Mesenchymal stem cell (in vitro differentiated cells and primary cell): ENCODE data around the gene CFAP299.

ENCODE experiments used
- DNase-seq: peaks from one replicate; pipeline ENCODE4 v3.0.0-alpha.2; 2013
- H2AFZ ChIP-seq: one replicate; pipeline ENCODE4 v1.6.1; 2013; ENCODE audit warnings: low read depth, mild to moderate bottlenecking, control low read depth, inconsistent platforms, low read length, moderate library complexity
- H2AK5ac ChIP-seq: 2 replicates; pipeline ENCODE4 v1.6.1; 2013; ENCODE audit warnings: low read length, moderate library complexity, mild to moderate bottlenecking, inconsistent platforms; ENCODE audit not compliant: severe bottlenecking
- H2BK120ac ChIP-seq: one replicate; pipeline ENCODE4 v1.6.1; 2013; ENCODE audit warnings: low read depth, mild to moderate bottlenecking, inconsistent platforms, low read length, moderate library complexity
- H2BK12ac ChIP-seq, 2 experiments: one replicate each; pipeline ENCODE4 v1.6.1; 2013; ENCODE audit warnings: inconsistent platforms in 2 of 2, low read length in 2 of 2, mild to moderate bottlenecking in 2 of 2, moderate library complexity in 2 of 2, control low read depth in 1 of 2
- H2BK15ac ChIP-seq: one replicate; pipeline ENCODE4 v1.6.1; 2013; ENCODE audit warnings: mild to moderate bottlenecking, low read depth, inconsistent platforms; ENCODE audit not compliant: poor library complexity, severe bottlenecking
- H2BK5ac ChIP-seq: 2 replicates; pipeline ENCODE4 v1.6.1; 2013; ENCODE audit warnings: low read depth, mild to moderate bottlenecking, low read length, control low read depth, inconsistent platforms; ENCODE audit not compliant: poor library complexity, severe bottlenecking
- H3K14ac ChIP-seq, 2 experiments: one replicate each; pipeline ENCODE4 v1.6.1; 2013; ENCODE audit warnings: inconsistent platforms in 2 of 2, low read length in 2 of 2, control low read depth in 1 of 2, mild to moderate bottlenecking in 1 of 2, moderate library complexity in 1 of 2
- H3K18ac ChIP-seq, 2 experiments: one replicate each; pipeline ENCODE4 v1.6.1; 2013; ENCODE audit warnings: inconsistent platforms in 2 of 2, low read length in 2 of 2, control low read depth in 1 of 2, low read depth in 1 of 2, mild to moderate bottlenecking in 1 of 2
- H3K23ac ChIP-seq, 2 experiments: one replicate each; pipeline ENCODE4 v1.6.1; 2013; ENCODE audit warnings: inconsistent platforms in 2 of 2, low read length in 2 of 2, mild to moderate bottlenecking in 2 of 2, moderate library complexity in 2 of 2, control low read depth in 1 of 2
- H3K27ac ChIP-seq: 2 replicates; pipeline ENCODE4 v1.5.1; 2013; ENCODE audit warnings: mild to moderate bottlenecking, moderate library complexity, low read length, control low read depth, inconsistent platforms; ENCODE audit not compliant: poor library complexity, severe bottlenecking
- H3K27me3 ChIP-seq, 2 experiments: 2 replicates each; pipeline versions ENCODE4 v1.6.1 to v1.7.0; 2013; ENCODE audit warnings: low read length in 2 of 2, mild to moderate bottlenecking in 2 of 2, moderate library complexity in 2 of 2, control low read depth in 1 of 2, inconsistent platforms in 1 of 2; ENCODE audit not compliant: control insufficient read depth in 1 of 2, insufficient read depth in 1 of 2
- H3K36me3 ChIP-seq, 2 experiments: 2 replicates each; pipeline versions ENCODE4 v1.6.1 to v1.7.0; 2013; ENCODE audit warnings: low read length in 2 of 2, control low read depth in 1 of 2, inconsistent platforms in 1 of 2, low read depth in 1 of 2, mild to moderate bottlenecking in 1 of 2; ENCODE audit not compliant: insufficient read depth in 2 of 2, control insufficient read depth in 1 of 2
- H3K4ac ChIP-seq, 2 experiments: one replicate each; pipeline ENCODE4 v1.6.1; 2013; ENCODE audit warnings: inconsistent platforms in 2 of 2, low read length in 2 of 2, mild to moderate bottlenecking in 2 of 2, moderate library complexity in 2 of 2, control low read depth in 1 of 2, low read depth in 1 of 2
- H3K4me1 ChIP-seq: 2 replicates; pipeline ENCODE4 v1.6.1; 2013; ENCODE audit warnings: low read depth, low read length, control low read depth; ENCODE audit not compliant: control insufficient read depth, insufficient read depth
- H3K4me2 ChIP-seq: 2 replicates; pipeline ENCODE4 v1.6.1; 2013; ENCODE audit warnings: low read length, mild to moderate bottlenecking, inconsistent platforms; ENCODE audit not compliant: poor library complexity, severe bottlenecking
- H3K4me3 ChIP-seq, 2 experiments: 2 replicates each; pipeline versions ENCODE4 v1.5.1 to v1.7.0; 2013; ENCODE audit warnings: low read length in 2 of 2, mild to moderate bottlenecking in 2 of 2, control low read depth in 1 of 2, low read depth in 1 of 2; ENCODE audit not compliant: insufficient read depth in 1 of 2
- H3K79me1 ChIP-seq: replicated peaks from 2 replicates; pipeline ENCODE4 v1.6.1; 2013; ENCODE audit warnings: mild to moderate bottlenecking, control low read depth, low read length, inconsistent platforms; ENCODE audit not compliant: poor library complexity, severe bottlenecking
- H3K9ac ChIP-seq: 2 replicates; pipeline ENCODE4 v1.7.0; 2013; ENCODE audit warnings: mild to moderate bottlenecking, low read length, moderate library complexity
- H3K9me3 ChIP-seq: 2 replicates; pipeline ENCODE4 v1.7.0; 2013; ENCODE audit warnings: mild to moderate bottlenecking, low read length; ENCODE audit not compliant: control insufficient read depth
- H4K8ac ChIP-seq: one replicate; pipeline ENCODE4 v1.6.1; 2013; ENCODE audit warnings: inconsistent platforms, mild to moderate bottlenecking, low read length, moderate library complexity
- H4K91ac ChIP-seq: one replicate; pipeline ENCODE4 v1.6.1; 2013; ENCODE audit warnings: mild to moderate bottlenecking, low read length, inconsistent platforms
- WGBS: methylation state at CpG from one replicate; pipeline ENCODE4 v1.1.7; 2013; ENCODE audit warnings: mixed read lengths; 5-methylcytosine and 5-hydroxymethylcytosine counted together

The CFAP299 gene

DNA sequence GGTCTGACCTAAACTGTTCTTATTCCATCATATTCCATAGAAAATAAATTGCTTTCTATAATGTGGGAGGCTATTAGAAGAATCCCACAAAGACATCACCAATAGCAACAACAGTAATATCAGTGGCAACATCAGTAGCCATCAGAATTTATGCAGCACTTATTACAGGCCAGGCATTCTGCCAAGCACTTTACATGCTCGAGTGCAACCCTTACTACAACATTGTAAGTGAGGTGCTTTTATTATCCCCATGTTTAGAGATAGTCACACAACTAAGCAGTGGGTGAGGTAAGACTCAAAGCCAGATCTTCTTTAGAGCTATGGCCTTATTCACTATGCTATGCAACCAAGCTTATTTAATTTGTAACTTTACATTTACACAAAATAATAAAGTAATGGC, 377.9 kb downstream of the CFAP299 start:
- H2AK5ac ChIP-seq: no peak overlapping the region
- no peak overlapping the region for H4K8ac ChIP-seq
- no peak overlapping the region for H2AFZ ChIP-seq
- no peaks in the 10 kb centered on the region for H3K4me1 ChIP-seq
- H3K14ac ChIP-seq: no peak overlapping the region
- no peak for DNase-seq
- H3K4me2 ChIP-seq: no peak overlapping the region
- H2BK120ac ChIP-seq: no peak overlapping the region
- no peak overlapping the region for H2BK15ac ChIP-seq
- no peak overlapping the region for H2BK12ac ChIP-seq
- H3K4me3 ChIP-seq: no peak overlapping the region
- H3K27ac ChIP-seq: no peak overlapping the region
- 43% methylated on average over 1 of the region's 1 CpG for WGBS
- no peaks in the 10 kb centered on the region for H3K27me3 ChIP-seq
- H3K18ac ChIP-seq: no peak overlapping the region
- H2BK5ac ChIP-seq: no peak overlapping the region
- no peak overlapping the region for H3K9ac ChIP-seq
- H4K91ac ChIP-seq: no peak overlapping the region
- peaks cover 6% of the 10 kb centered on the region for H3K9me3 ChIP-seq
- H3K36me3 ChIP-seq: no peaks in the 10 kb centered on the region
- no peak overlapping the region for H3K23ac ChIP-seq
- no peaks in the 10 kb centered on the region for H3K79me1 ChIP-seq
- no peak overlapping the region for H3K4ac ChIP-seq

DNA sequence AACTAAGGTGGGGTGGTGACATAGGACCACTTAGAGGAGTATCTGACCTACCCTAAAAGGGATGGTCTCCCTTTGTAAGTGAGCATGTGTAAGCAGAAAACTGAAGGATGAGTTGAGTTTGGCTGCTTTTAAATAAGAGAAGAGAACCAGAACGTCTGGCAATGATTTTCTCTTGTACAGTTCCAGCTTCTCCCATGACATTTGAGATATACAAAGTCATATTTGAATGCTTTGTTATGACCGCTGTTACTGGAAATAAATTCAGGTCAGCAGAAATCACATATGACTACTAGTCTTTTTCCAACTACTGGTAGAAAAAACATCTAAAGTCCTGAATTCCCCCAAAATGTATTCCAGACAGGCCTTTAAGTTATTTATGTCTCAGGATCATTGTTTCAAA, 381.7 kb downstream of the CFAP299 start:
- no peak overlapping the region for H4K91ac ChIP-seq
- no peak overlapping the region for H3K27ac ChIP-seq
- H3K18ac ChIP-seq: no peak overlapping the region
- H4K8ac ChIP-seq: no peak overlapping the region
- H2BK120ac ChIP-seq: no peak overlapping the region
- WGBS: 60% methylated on average over 2 of the region's 2 CpGs
- H3K23ac ChIP-seq: no peak overlapping the region
- H2BK5ac ChIP-seq: no peak overlapping the region
- H3K4me1 ChIP-seq: no peaks in the 10 kb centered on the region
- H3K4me3 ChIP-seq: no peak overlapping the region
- no peak overlapping the region for H3K4me2 ChIP-seq
- H3K4ac ChIP-seq: no peak overlapping the region
- H3K14ac ChIP-seq: no peak overlapping the region
- H2BK12ac ChIP-seq: no peak overlapping the region
- H2BK15ac ChIP-seq: no peak overlapping the region
- no peak for DNase-seq
- H2AK5ac ChIP-seq: no peak overlapping the region
- no peak overlapping the region for H2AFZ ChIP-seq
- H3K79me1 ChIP-seq: no peaks in the 10 kb centered on the region
- H3K9me3 ChIP-seq: peaks cover 38% of the 10 kb centered on the region
- H3K36me3 ChIP-seq: no peaks in the 10 kb centered on the region
- H3K27me3 ChIP-seq: no peaks in the 10 kb centered on the region
- no peak overlapping the region for H3K9ac ChIP-seq

DNA sequence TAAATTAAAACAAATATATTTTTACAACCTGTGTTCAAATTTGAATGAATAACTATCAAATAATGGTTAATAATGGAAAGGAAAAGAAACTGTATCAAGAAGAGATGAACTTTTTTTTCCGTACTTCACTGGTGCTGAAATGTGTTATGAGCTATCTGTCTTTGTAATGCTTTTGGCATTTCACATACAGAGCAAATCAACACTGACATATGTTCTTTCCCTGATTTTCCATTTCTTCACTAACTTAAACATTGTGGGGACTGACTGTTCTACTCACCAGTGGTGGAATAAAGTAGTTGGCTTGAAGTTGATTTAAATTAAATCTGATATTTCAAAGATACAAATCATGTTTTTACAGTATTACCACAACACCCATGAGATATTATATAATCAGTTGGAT, 390.9 kb downstream of the CFAP299 start:
- no peak overlapping the region for H3K4ac ChIP-seq
- no peak overlapping the region for H2AK5ac ChIP-seq
- no peaks in the 10 kb centered on the region for H3K36me3 ChIP-seq
- no peak for DNase-seq
- H2BK15ac ChIP-seq: no peak overlapping the region
- no peaks in the 10 kb centered on the region for H3K4me1 ChIP-seq
- H2BK12ac ChIP-seq: no peak overlapping the region
- H3K4me2 ChIP-seq: no peak overlapping the region
- no peaks in the 10 kb centered on the region for H3K79me1 ChIP-seq
- H3K27me3 ChIP-seq: no peaks in the 10 kb centered on the region
- H3K9me3 ChIP-seq: peaks cover 4% of the 10 kb centered on the region
- no peak overlapping the region for H3K18ac ChIP-seq
- H2BK120ac ChIP-seq: no peak overlapping the region
- no peak overlapping the region for H3K9ac ChIP-seq
- no peak overlapping the region for H3K23ac ChIP-seq
- H2AFZ ChIP-seq: no peak overlapping the region
- no peak overlapping the region for H4K8ac ChIP-seq
- no peak overlapping the region for H4K91ac ChIP-seq
- H2BK5ac ChIP-seq: no peak overlapping the region
- H3K4me3 ChIP-seq: no peak overlapping the region
- WGBS: 80% methylated on average over 1 of the region's 1 CpG
- H3K14ac ChIP-seq: no peak overlapping the region
- no peak overlapping the region for H3K27ac ChIP-seq

DNA sequence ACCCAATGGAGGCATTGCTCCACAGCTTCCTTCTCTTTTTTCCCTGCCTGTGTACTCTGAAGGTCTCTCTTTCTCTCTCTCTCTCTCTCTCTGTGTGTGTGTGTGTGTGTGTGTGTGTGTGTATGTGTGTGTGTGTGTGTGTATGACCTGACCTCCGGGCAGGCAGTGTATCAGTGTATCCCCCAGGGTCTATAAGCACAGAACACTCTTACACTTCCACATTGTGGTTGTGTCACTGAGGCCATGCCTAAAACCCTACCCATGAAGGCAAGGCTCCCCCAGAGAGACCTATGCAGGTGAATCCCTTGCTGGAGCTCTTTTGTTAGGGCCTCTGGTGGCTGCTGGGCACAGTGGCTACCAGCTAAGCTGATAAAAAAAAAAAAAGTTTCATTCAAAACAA, 394.6 kb downstream of the CFAP299 start:
- Histone ChIP-seq H3K4me1 (no peaks in the 10 kb centered on the region), H3K18ac (no peak overlapping the region), H2BK120ac (no peak overlapping the region), H3K9ac (no peak overlapping the region), H3K27ac (no peak overlapping the region), H3K4ac (no peak overlapping the region), H3K9me3 (no peaks in the 10 kb centered on the region), H4K8ac (no peak overlapping the region), H2AFZ (no peak overlapping the region), H4K91ac (no peak overlapping the region), H3K36me3 (no peaks in the 10 kb centered on the region), H3K4me3 (no peak overlapping the region), H2AK5ac (no peak overlapping the region), H3K79me1 (no peaks in the 10 kb centered on the region), H3K27me3 (no peaks in the 10 kb centered on the region), H2BK12ac (no peak overlapping the region), H2BK5ac (no peak overlapping the region), H3K14ac (no peak overlapping the region), H2BK15ac (no peak overlapping the region), H3K4me2 (no peak overlapping the region), H3K23ac (no peak overlapping the region)
- no peak for DNase-seq
- WGBS: no CpG with 5 or more reads among the region's 1 CpG
